Caco-2 (cell line): ENCODE measurements around the gene TMTC2. TPM values are rescaled to one million over a fixed set of nuclear protein-coding genes. Genes with fewer than 3 reads are reported as not detected.

Experiments used
- BruUV-seq: library from RNA; stranded (reverse); fragments of 400-500 nt; replicated peaks from 2 replicates; lab custom pipeline; 2021; lab: Mats Ljungman, UMichigan
- CTCF ChIA-PET: fragments of 300-600 bp; sonication (Branson Sonifier 250); formaldehyde crosslinking; loops from one replicate; lab custom pipeline; 2022; ENCODE audit warnings: antibody characterized with exemption; lab: Charles Lee
- POLR2A ChIA-PET: fragments of 300-600 bp; sonication (Branson Sonifier 250); formaldehyde crosslinking; loops from one replicate; lab custom pipeline; 2022; ENCODE audit warnings: antibody characterized with exemption; lab: Charles Lee
- DNase-seq, 2 experiments: peaks; one replicate each; pipeline versions ENCODE4 v3.0.0 to v3.0.0-alpha.2; 2020 to 2022
- H3K27me3 ChIP-seq: replicated peaks from 2 replicates; pipeline ENCODE4 v1.6.0; 2011; ENCODE audit warnings: low read length; ENCODE audit not compliant: control insufficient read depth, insufficient read depth
- H3K36me3 ChIP-seq: 2 replicates; pipeline ENCODE4 v1.5.1; 2011; ENCODE audit warnings: low read length; ENCODE audit not compliant: control insufficient read depth, insufficient read depth
- H3K4me1 ChIP-seq: fragments of 250-450 bp; sonication (Bioruptor Pico); 2 replicates; pipeline ENCODE4 v1.5.1; 2020; ENCODE audit warnings: mild to moderate bottlenecking
- H3K4me3 ChIP-seq: 2 replicates; pipeline ENCODE4 v1.5.1; 2011; ENCODE audit warnings: low read depth, mild to moderate bottlenecking, control low read depth, low read length
- H3K9me3 ChIP-seq: fragments of 250-450 bp; sonication (Bioruptor Pico); 2 replicates; pipeline ENCODE4 v1.5.1; 2020; ENCODE audit warnings: mild to moderate bottlenecking, moderate library complexity
- H3K27ac Mint-ChIP-seq: one replicate; pipeline ENCODE4 v1.8.0; 2022; ENCODE audit warnings: mixed read lengths; ENCODE audit not compliant: unreplicated experiment
- H3K27me3 Mint-ChIP-seq: one replicate; pipeline ENCODE4 v1.8.0; 2022; ENCODE audit warnings: mixed read lengths; ENCODE audit not compliant: insufficient read depth, unreplicated experiment
- H3K36me3 Mint-ChIP-seq: one replicate; pipeline ENCODE4 v1.8.0; 2022; ENCODE audit warnings: mild to moderate bottlenecking, mixed read lengths; ENCODE audit not compliant: insufficient read depth, unreplicated experiment
- H3K4me1 Mint-ChIP-seq: one replicate; pipeline ENCODE4 v1.8.0; 2022; ENCODE audit warnings: low read depth, mixed read lengths; ENCODE audit not compliant: unreplicated experiment
- H3K4me3 Mint-ChIP-seq: one replicate; pipeline ENCODE4 v1.8.0; 2022; ENCODE audit warnings: mild to moderate bottlenecking, moderate library complexity, mixed read lengths; ENCODE audit not compliant: unreplicated experiment
- H3K9me3 Mint-ChIP-seq: one replicate; pipeline ENCODE4 v1.8.0; 2022; ENCODE audit warnings: mixed read lengths; ENCODE audit not compliant: unreplicated experiment
- CTCF ChIP-seq, 2 experiments: fragments of 200-600 bp in 1 of 2; IDR thresholded peaks; 1 replicate in 1 of 2; 2 replicates in 1 of 2; pipeline versions ENCODE4 v1.5.1 to v1.8.0; 2011 to 2022; ENCODE audit warnings: antibody characterized with exemption in 1 of 2, control low read depth in 1 of 2, inconsistent platforms in 1 of 2, low read depth in 1 of 2, low read length in 1 of 2, mild to moderate bottlenecking in 1 of 2, moderate library complexity in 1 of 2; ENCODE audit not compliant: insufficient read depth in 1 of 2, severe bottlenecking in 1 of 2, unreplicated experiment in 1 of 2
- intact Hi-C: fragments of 100-400 bp; cut with micrococcal nuclease; formaldehyde crosslinking; loops from one replicate; pipeline ENCODE4 v1.10.0; 2022; ENCODE audit not compliant: unreplicated experiment
- total RNA-seq: library from RNA; stranded (reverse); gene quantifications from 2 replicates; pipeline ENCODE4 v1.2.3, GENCODE V29; 2022

The TMTC2 gene
- total RNA-seq, 1 experiment from 2014 or later, result 2.2 TPM

GRCh38 chr12:82671673-82672195, 15.0 kb upstream of the TMTC2 start:
- Mint-ChIP-seq H3K4me1 (no peaks in the 10 kb centered on the region), H3K9me3 (no peaks in the 10 kb centered on the region), H3K27ac (no peak overlapping the region), H3K27me3 (peaks cover 7% of the 10 kb centered on the region), H3K36me3 (no peaks in the 10 kb centered on the region), H3K4me3 (no peak overlapping the region)
- Histone ChIP-seq H3K4me1 (no peaks in the 10 kb centered on the region), H3K9me3 (no peaks in the 10 kb centered on the region), H3K4me3 (no peak overlapping the region), H3K27me3 (no peaks in the 10 kb centered on the region), H3K36me3 (no peaks in the 10 kb centered on the region)
- intact Hi-C loops, result no loop called here
- no TSS peak for BruUV-seq
- DNase-seq, result no peak
- CTCF ChIA-PET, result no interaction called here
- POLR2A ChIA-PET, result no interaction called here
- no peak for TF ChIP-seq CTCF (IDR thresholded peaks at IDR 0.05; ENCODE audit: insufficient read depth in 1 of 2, low read depth in 1 of 2, low read length in 1 of 2, severe bottlenecking in 1 of 2, unreplicated experiment in 1 of 2)

- H3K4me3 Mint-ChIP-seq, result no peak overlapping the region
- H3K9me3 ChIP-seq, result no peaks in the 10 kb centered on the region
- H3K9me3 Mint-ChIP-seq, result no peaks in the 10 kb centered on the region
- H3K36me3 ChIP-seq, result no peaks in the 10 kb centered on the region
- no peaks in the 10 kb centered on the region for H3K4me1 Mint-ChIP-seq
- no peaks in the 10 kb centered on the region for H3K4me1 ChIP-seq
- H3K4me3 ChIP-seq, result no peak overlapping the region
- no peak overlapping the region for H3K27ac Mint-ChIP-seq
- no peak for TF ChIP-seq CTCF (IDR thresholded peaks at IDR 0.05; ENCODE audit: insufficient read depth in 1 of 2, low read depth in 1 of 2, low read length in 1 of 2, severe bottlenecking in 1 of 2, unreplicated experiment in 1 of 2)
- BruUV-seq, result no TSS peak
- DNase-seq, result no peak
- intact Hi-C loops, result no loop called here
- ChIA-PET CTCF (no interaction called here), POLR2A (no interaction called here)
- H3K27me3 ChIP-seq, result no peaks in the 10 kb centered on the region
- H3K36me3 Mint-ChIP-seq, result no peaks in the 10 kb centered on the region
- H3K27me3 Mint-ChIP-seq, result peaks cover 4% of the 10 kb centered on the region
Measured at GRCh38 chr12:82672811-82673495, 13.8 kb upstream of the TMTC2 start.

GRCh38 chr12:82673698-82674097, 13.0 kb upstream of the TMTC2 start:
- Mint-ChIP-seq H3K27me3 (peaks cover 3% of the 10 kb centered on the region), H3K27ac (no peak overlapping the region), H3K4me1 (no peaks in the 10 kb centered on the region), H3K9me3 (no peaks in the 10 kb centered on the region), H3K36me3 (no peaks in the 10 kb centered on the region), H3K4me3 (no peak overlapping the region)
- H3K36me3 ChIP-seq, result no peaks in the 10 kb centered on the region
- CTCF ChIA-PET, result no interaction called here
- H3K4me1 ChIP-seq, result no peaks in the 10 kb centered on the region
- no peak overlapping the region for H3K4me3 ChIP-seq
- no TSS peak for BruUV-seq
- H3K27me3 ChIP-seq, result no peaks in the 10 kb centered on the region
- DNase-seq, result no peak
- POLR2A ChIA-PET, result no interaction called here
- TF ChIP-seq CTCF (IDR thresholded peaks at IDR 0.05; ENCODE audit: insufficient read depth in 1 of 2, low read depth in 1 of 2, low read length in 1 of 2, severe bottlenecking in 1 of 2, unreplicated experiment in 1 of 2), result no peak
- intact Hi-C loops, result no loop called here
- H3K9me3 ChIP-seq, result no peaks in the 10 kb centered on the region
